Measurements from ENCODE around the gene ATXN1. TPM values are rescaled to one million over a fixed set of nuclear protein-coding genes. Genes with fewer than 3 reads are reported as not detected.

Gene ATXN1
- total and polyA plus RNA-seq, 2 of the 8 experiments (the other 6 are each of a cell fraction or from before 2014, with no cell fraction given): 1.6 to 4.0 TPM

- Histone ChIP-seq H4K8ac (ENCODE audit: extremely low read depth, insufficient read depth, low read length) (no peak overlapping the region), H3K23me2 (ENCODE audit: low read depth, low read length) (no peaks in the 10 kb centered on the region), H2AK5ac (ENCODE audit: low read depth, low read length) (no peak overlapping the region), H2BK120ac (replicated peaks; ENCODE audit: low read depth, low read length) (no peak overlapping the region), H3K79me1 (ENCODE audit: low read depth, low read length) (no peaks in the 10 kb centered on the region), H3K9ac (replicated peaks in 1 of 4; ENCODE audit: extremely low read depth in 1 of 4, low read depth in 3 of 4, low read length in 3 of 4) (no peak overlapping the region), H3K79me2 (ENCODE audit: control insufficient read depth in 1 of 2, insufficient read depth in 2 of 2, low read length in 2 of 2) (no peaks in the 10 kb centered on the region), H3K4me1 (replicated peaks in 1 of 4; ENCODE audit: control insufficient read depth in 3 of 4, insufficient read depth in 4 of 4, low read length in 3 of 4) (peaks cover 0 to 3% (median 0%) of the 10 kb centered on the region in 4 experiments; a peak in 2 of 7 replicates), H3K56ac (replicated peaks; ENCODE audit: insufficient read length, low read depth, low read length) (no peak overlapping the region), H3K4me2 (ENCODE audit: insufficient read depth in 1 of 2, low read depth in 2 of 2, low read length in 2 of 2) (no peak overlapping the region), H3K27me3 (replicated peaks in 1 of 4; ENCODE audit: control insufficient read depth in 3 of 4, extremely low read depth in 1 of 4, insufficient read depth in 3 of 4, low read length in 3 of 4) (no peaks in the 10 kb centered on the region), H3K27ac (ENCODE audit: low read depth, low read length) (no peak overlapping the region), H3K4ac (replicated peaks; ENCODE audit: insufficient read length, low read depth, low read length) (no peak overlapping the region), H3K4me3 (ENCODE audit: extremely low read depth in 1 of 4, insufficient read depth in 2 of 4, low read depth in 3 of 4, low read length in 4 of 4) (no peak overlapping the region), H2BK5ac (ENCODE audit: low read depth, low read length) (no peak overlapping the region), H3K9me3 (ENCODE audit: insufficient read depth in 2 of 2, low read depth in 1 of 2, low read length in 1 of 2) (no peaks in the 10 kb centered on the region), H2BK12ac (ENCODE audit: low read depth, low read length) (no peak overlapping the region), H3K18ac (ENCODE audit: extremely low read depth, low read length) (no peak overlapping the region), H4K5ac (ENCODE audit: insufficient read length, low read depth, low read length) (no peak overlapping the region), H2AFZ (ENCODE audit: low read length) (no peak overlapping the region), H4K20me1 (replicated peaks in 1 of 2; ENCODE audit: control insufficient read depth in 1 of 2, insufficient read depth in 2 of 2, low read length in 2 of 2) (no peaks in the 10 kb centered on the region), H4K91ac (replicated peaks; ENCODE audit: insufficient read length, low read length) (no peak overlapping the region), H3K36me3 (ENCODE audit: control insufficient read depth in 2 of 4, insufficient read depth in 4 of 4, low read length in 3 of 4) (no peaks in the 10 kb centered on the region), H2BK20ac (ENCODE audit: low read length) (no peak overlapping the region), H3K14ac (ENCODE audit: insufficient read length) (no peak overlapping the region), H3K23ac (ENCODE audit: insufficient read length) (no peak overlapping the region), H2BK15ac (ENCODE audit: low read length) (no peak overlapping the region)
- POLR2A ChIA-PET (ENCODE audit: partially characterized antibody): no interaction called here
- DNase-seq (ENCODE audit: low read depth in 1 of 2, low spot score in 2 of 2): no peak
- FAIRE-seq: no peak
- 95% methylated on average over 6 of the region's 6 CpGs; no CpG with 5 or more reads in 1 of the 2 experiments for WGBS, 2 experiments (ENCODE audit: extremely low coverage in 1 of 2, insufficient coverage in 1 of 2, insufficient read length in 1 of 2, insufficient replicate concordance in 2 of 2, low coverage in 1 of 2, low lambda C conversion rate in 2 of 2, missing lambda C conversion rate in 1 of 2)
- CTCF ChIA-PET (ENCODE audit: partially characterized antibody): interaction anchor here (3.1 kb wide), 1 partner anchor 12 kb away, joined by 18 read pairs; no protein-coding TSS in a partner anchor
- TF ChIP-seq USF2 (IDR thresholded peaks at IDR 0.05; ENCODE audit: low read length): no peak
- TF ChIP-seq SP4 (IDR thresholded peaks at IDR 0.05; ENCODE audit: low read length): no peak
- no peak for TF ChIP-seq RFX5 (IDR thresholded peaks at IDR 0.05; ENCODE audit: borderline replicate concordance, low read depth, low read length)
- TF ChIP-seq TEAD4 (IDR thresholded peaks at IDR 0.05; ENCODE audit: low read depth, low read length): no peak
- TF ChIP-seq RAD21 (IDR thresholded peaks at IDR 0.05 in 1 of 2, conservative IDR thresholded peaks at IDR 0.05 in 1 of 2; ENCODE audit: low read depth in 2 of 2, low read length in 2 of 2): no peak
- TF ChIP-seq CHD2 (IDR thresholded peaks at IDR 0.05; ENCODE audit: low read length): no peak
- no peak for TF ChIP-seq SIN3A (conservative IDR thresholded peaks at IDR 0.05 in 1 of 2, IDR thresholded peaks at IDR 0.05 in 1 of 2; ENCODE audit: low read depth in 1 of 2, low read length in 2 of 2)
- no peak for TF ChIP-seq HDAC6 (IDR thresholded peaks at IDR 0.05; ENCODE audit: low read depth, low read length)
- no peak for TF ChIP-seq POLR2A (IDR thresholded peaks at IDR 0.05; ENCODE audit: control extremely low read depth in 1 of 2, low read depth in 2 of 2, low read length in 2 of 2)
- no peak for TF ChIP-seq TAF7 (optimal IDR thresholded peaks at IDR 0.05; ENCODE audit: borderline replicate concordance, low read depth, low read length)
- TF ChIP-seq MAX (IDR thresholded peaks at IDR 0.05): no peak
- TF ChIP-seq BACH1 (IDR thresholded peaks at IDR 0.05; ENCODE audit: low read length): no peak
- no peak for TF ChIP-seq CBX5 (IDR thresholded peaks at IDR 0.05; ENCODE audit: low read depth, low read length)
- TF ChIP-seq TBP (IDR thresholded peaks at IDR 0.05; ENCODE audit: low read depth, low read length): no peak
Observed at GRCh38 chr6:16344756-16345155, 416.5 kb downstream of the ATXN1 start.
